ENCODE results near the gene SGSM2. TPM values are rescaled to one million over a fixed set of nuclear protein-coding genes. Genes with fewer than 3 reads are reported as not detected.
A peak's percentile ranks its signal among the peaks of the same experiment; 100 is the strongest.

The SGSM2 gene
- total and polyA plus RNA-seq, 2 of the 13 experiments (the other 11 are each of a cell fraction or from before 2014, with no cell fraction given) = 30.4 to 51.3 TPM

- TF ChIP-seq CBX2 (IDR thresholded peaks at IDR 0.05; ENCODE audit: low read depth, low read length) (no peak), CBX2 (CRISPR knock-in tag; IDR thresholded peaks at IDR 0.05; ENCODE audit: low read depth) (no peak), NFE2 (CRISPR knock-in tag; IDR thresholded peaks at IDR 0.05) (no peak), SP140L (CRISPR knock-in tag; IDR thresholded peaks at IDR 0.05; ENCODE audit: borderline replicate concordance) (0 out of 2 replicates have a peak, but pooled peaks have one; percentile 5), ATF7-NPFF (CRISPR knock-in tag; IDR thresholded peaks at IDR 0.05; ENCODE audit: low read depth) (no peak), ARNT2 (CRISPR knock-in tag; IDR thresholded peaks at IDR 0.05; ENCODE audit: low read depth) (no peak), ZBTB3 (CRISPR knock-in tag; IDR thresholded peaks at IDR 0.05; ENCODE audit: borderline replicate concordance, low read depth) (no peak), USF2 (IDR thresholded peaks at IDR 0.05; ENCODE audit: low read depth, low read length) (no peak), USF2 (CRISPR knock-in tag; IDR thresholded peaks at IDR 0.05; ENCODE audit: borderline replicate concordance) (no peak), POLR2A (IDR thresholded peaks at IDR 0.05; ENCODE audit: insufficient read depth in 1 of 2, low read depth in 2 of 2, low read length in 2 of 2) (peak in 1 of 2 experiments; percentile 42; a peak in 2 of 4 replicates), ZNF180 (CRISPR knock-in tag; IDR thresholded peaks at IDR 0.05; ENCODE audit: borderline replicate concordance, low read depth) (no peak), ZNF878 (CRISPR knock-in tag; IDR thresholded peaks at IDR 0.05) (no peak), ZGPAT (CRISPR knock-in tag; IDR thresholded peaks at IDR 0.05) (0 out of 2 replicates have a peak, but pooled peaks have one; percentile 12), HNF4A (CRISPR knock-in tag; IDR thresholded peaks at IDR 0.05) (no peak), MXD1 (CRISPR knock-in tag; IDR thresholded peaks at IDR 0.05) (peak; percentile 6; the same call in 1 of the 2 replicates), ZBED4 (CRISPR knock-in tag; IDR thresholded peaks at IDR 0.05; ENCODE audit: borderline replicate concordance) (no peak), NFYB (CRISPR knock-in tag; IDR thresholded peaks at IDR 0.05) (0 out of 2 replicates have a peak, but pooled peaks have one; percentile 28), MTA3 (CRISPR knock-in tag; IDR thresholded peaks at IDR 0.05) (no peak), SMAD1 (CRISPR knock-in tag; IDR thresholded peaks at IDR 0.05; ENCODE audit: borderline replicate concordance, low read depth) (no peak), ZBTB39 (CRISPR knock-in tag; IDR thresholded peaks at IDR 0.05) (no peak)
Measured at GRCh38 chr17:2336852-2337543, at the start of gene SGSM2 (continued).

All from HepG2 (cell line).